Measurements from ENCODE around the gene LXN. TPM values are rescaled to one million over a fixed set of nuclear protein-coding genes. Genes with fewer than 3 reads are reported as not detected.

LXN gene
- total and polyA plus RNA-seq, 2 donors, result 27.1 to 49.1 TPM

Small RNA genes within 50 kb of the gene (small RNA-seq; reads per million reads assigned to genes)
- gene AC025033.1, result not detected
- gene AC080013.6, result not detected

Other genes starting within 250 kb of the LXN start
- gene MLF1, start 101.5 kb downstream of the LXN start, total RNA-seq, result 17.7 TPM
- gene MLF1, start 101.5 kb downstream of the LXN start, polyA plus RNA-seq, result 10.7 TPM
- gene GFM1, start 28.1 kb downstream of the LXN start, total RNA-seq, result 63.1 TPM
- gene GFM1, start 28.1 kb downstream of the LXN start, polyA plus RNA-seq, result 23.8 TPM
- 26.3 TPM for gene RARRES1, start 59.8 kb upstream of the LXN start, total RNA-seq
- 67.0 TPM for gene RARRES1, start 59.8 kb upstream of the LXN start, polyA plus RNA-seq
- gene MFSD1, start 129.4 kb upstream of the LXN start, total RNA-seq, result 110 TPM
- gene MFSD1, start 129.4 kb upstream of the LXN start, polyA plus RNA-seq, result 55.8 TPM